GM21576 (cell line): Measurements from ENCODE around the gene MLIP.

Experiments used
- ATAC-seq: cut with Tn5 transposase; IDR thresholded peaks from one replicate; pipeline ENCODE4 v1.9.1; 2021; ENCODE audit warnings: mild to moderate bottlenecking, moderate library complexity; ENCODE audit not compliant: unreplicated experiment

Gene MLIP

DNA sequence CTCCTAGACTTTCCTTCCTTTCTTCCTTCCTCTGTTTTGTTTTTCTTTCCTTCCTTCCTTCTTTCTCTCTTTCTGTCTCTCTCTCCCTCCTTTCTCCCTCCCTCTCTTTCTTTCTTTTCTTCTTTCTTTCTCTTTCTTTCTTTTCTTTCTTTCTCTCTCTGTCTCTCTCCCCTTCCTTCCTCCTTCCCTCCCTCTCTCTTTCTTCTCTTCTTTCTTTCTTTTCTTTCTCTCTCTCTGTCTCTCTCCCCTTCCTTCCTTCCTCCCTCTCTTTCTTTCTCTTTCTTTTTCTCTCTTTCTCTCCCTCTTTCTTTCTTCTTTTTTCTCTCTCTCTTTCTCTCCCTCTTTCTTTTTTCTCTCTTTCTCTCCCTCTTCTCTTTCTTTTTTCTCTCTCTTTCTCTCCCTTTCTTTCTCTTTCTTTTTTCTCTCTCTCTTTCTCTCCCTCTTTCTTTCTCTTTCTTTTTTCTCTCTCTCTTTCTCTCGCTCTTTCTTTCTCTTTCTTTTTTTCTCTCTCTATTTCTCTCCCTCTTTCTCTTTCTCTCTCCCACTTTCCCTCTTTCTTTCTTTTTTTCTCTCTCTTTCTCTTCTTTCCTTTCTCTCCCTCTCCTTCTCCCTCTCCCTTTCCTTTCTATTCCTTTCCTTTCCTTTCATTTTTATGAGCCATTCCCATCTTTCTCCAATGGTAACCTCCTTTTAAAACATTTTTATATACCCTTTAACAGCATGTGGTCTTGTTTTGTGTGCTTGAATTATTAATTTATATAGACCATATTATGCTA, 199.3 kb downstream of the MLIP start:
- no peak for ATAC-seq

DNA sequence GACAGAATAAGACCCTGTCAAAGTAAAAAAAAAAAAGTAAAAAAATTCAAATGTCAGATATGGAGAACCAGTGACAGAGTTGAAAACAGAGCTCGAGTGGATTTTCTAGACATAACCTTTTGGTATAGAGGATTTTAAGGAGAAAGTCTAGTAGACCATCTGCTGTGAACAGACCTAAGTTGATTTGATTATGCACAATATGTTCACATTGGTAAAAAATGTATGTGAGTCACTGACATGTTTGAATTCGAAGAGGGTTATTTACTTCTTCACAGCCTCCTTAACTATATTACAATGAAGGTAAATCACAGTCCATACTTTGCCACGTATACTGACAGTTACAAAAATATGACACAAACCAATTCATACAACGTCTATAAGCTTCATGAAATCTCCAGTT, 204.4 kb downstream of the MLIP start:
- ATAC-seq: no peak
